ENCODE data around the gene GTSF1L.

GRCh38 chr20:43699941-43700565 lies 26.7 kb downstream of the GTSF1L start:
- TF ChIP-seq EZH2 (IDR thresholded peaks at IDR 0.05) (no peak), CTCF (IDR thresholded peaks at IDR 0.05) (no peak), EZH2phosphoT487 (IDR thresholded peaks at IDR 0.05) (no peak)

All from neural progenitor cell (in vitro differentiated cells).